HepG2 (cell line): ENCODE data around the gene SMARCE1. TPM values are rescaled to one million over a fixed set of nuclear protein-coding genes. Genes with fewer than 3 reads are reported as not detected.

Experiments
- CBFB ChIP-seq: sonication (generic); formaldehyde crosslinking; IDR thresholded peaks from 2 replicates; pipeline ENCODE4 v1.4.0; 2020; ENCODE audit warnings: missing genetic modification reagents
- CC2D1A ChIP-seq: sonication (generic); formaldehyde crosslinking; IDR thresholded peaks from 2 replicates; pipeline ENCODE4 v1.8.1; 2023; ENCODE audit warnings: mild to moderate bottlenecking, missing genetic modification reagents
- CREBL2 ChIP-seq: sonication (generic); formaldehyde crosslinking; IDR thresholded peaks from 2 replicates; pipeline ENCODE4 v1.8.1; 2023; ENCODE audit warnings: missing genetic modification reagents, mild to moderate bottlenecking, borderline replicate concordance
- FOXK1 ChIP-seq: sonication (generic); formaldehyde crosslinking; IDR thresholded peaks from 2 replicates; pipeline ENCODE4 v1.4.0; 2020; ENCODE audit warnings: low read depth, missing genetic modification reagents, borderline replicate concordance
- GMEB2 ChIP-seq: IDR thresholded peaks from 2 replicates; pipeline ENCODE4 v1.6.1; 2016; ENCODE audit warnings: missing biosample characterization, missing genetic modification reagents, low read depth
- KMT2B ChIP-seq: IDR thresholded peaks from 2 replicates; pipeline ENCODE4 v1.6.1; 2016; ENCODE audit warnings: missing genetic modification reagents, missing compliant biosample characterization
- MAF1 ChIP-seq: sonication (generic); formaldehyde crosslinking; IDR thresholded peaks from 2 replicates; pipeline ENCODE4 v1.5.0; 2020; ENCODE audit warnings: missing genetic modification reagents, borderline replicate concordance
- MXI1 ChIP-seq: IDR thresholded peaks from 3 replicates; pipeline ENCODE4 v1.6.1; 2012; ENCODE audit warnings: low read depth, low read length, inconsistent platforms, borderline replicate concordance
- NPAS2 ChIP-seq: sonication (generic); formaldehyde crosslinking; IDR thresholded peaks from 2 replicates; pipeline ENCODE4 v1.8.0; 2022; ENCODE audit warnings: mild to moderate bottlenecking, missing genetic modification reagents, borderline replicate concordance
- PLSCR1 ChIP-seq: sonication (generic); formaldehyde crosslinking; IDR thresholded peaks from 2 replicates; pipeline ENCODE4 v1.5.0; 2020; ENCODE audit warnings: missing genetic modification reagents, mild to moderate bottlenecking, borderline replicate concordance
- RAD51 ChIP-seq: fragments of 450-650 bp; IDR thresholded peaks from 2 replicates; pipeline ENCODE4 v1.6.1; 2016; ENCODE audit warnings: borderline replicate concordance
- RBM22 ChIP-seq: fragments of 200-400 bp; formaldehyde crosslinking; optimal IDR thresholded peaks from 2 replicates; pipeline ENCODE3; 2017; ENCODE audit warnings: mild to moderate bottlenecking, low read length, moderate library complexity
- SATB2 ChIP-seq: sonication (generic); formaldehyde crosslinking; IDR thresholded peaks from 2 replicates; pipeline ENCODE4 v1.5.0; 2020; ENCODE audit warnings: missing genetic modification reagents
- SP140L ChIP-seq: sonication (generic); formaldehyde crosslinking; IDR thresholded peaks from 2 replicates; pipeline ENCODE4 v1.4.0; 2020; ENCODE audit warnings: missing genetic modification reagents, borderline replicate concordance
- THAP11 ChIP-seq: IDR thresholded peaks from 2 replicates; pipeline ENCODE4 v1.6.1; 2016; ENCODE audit warnings: missing biosample characterization, missing genetic modification reagents
- TRIM22 ChIP-seq: fragments of 450-650 bp; IDR thresholded peaks from 2 replicates; pipeline ENCODE4 v1.6.1; 2017
- YEATS2 ChIP-seq: sonication (generic); formaldehyde crosslinking; IDR thresholded peaks from 2 replicates; pipeline ENCODE4 v1.4.0; 2020; ENCODE audit warnings: missing genetic modification reagents, borderline replicate concordance
- ZBTB10 ChIP-seq: sonication (generic); formaldehyde crosslinking; IDR thresholded peaks from 2 replicates; pipeline ENCODE4 v1.4.0; 2020; ENCODE audit warnings: missing genetic modification reagents, borderline replicate concordance
- ZNF382 ChIP-seq: sonication (generic); formaldehyde crosslinking; IDR thresholded peaks from 2 replicates; pipeline ENCODE4 v1.5.0; 2020; ENCODE audit warnings: missing genetic modification reagents, mild to moderate bottlenecking, borderline replicate concordance
- ZNF562 ChIP-seq: sonication (generic); formaldehyde crosslinking; IDR thresholded peaks from 2 replicates; pipeline ENCODE4 v1.8.0; 2022; ENCODE audit warnings: missing genetic modification reagents, borderline replicate concordance
- ZNF607 ChIP-seq: sonication (generic); formaldehyde crosslinking; IDR thresholded peaks from 2 replicates; pipeline ENCODE4 v1.5.1; 2020; ENCODE audit warnings: missing genetic modification reagents, mild to moderate bottlenecking, borderline replicate concordance
- polyA plus RNA-seq, 8 experiments: library from polyadenylated mRNA; depleted of rRNA in 3 of 8; stranded (reverse) in 7 of 8; unstranded in 1 of 8; fragments of >200 nt; fragmentation: Illumina TruSeq in 4 of 8; extraction: Trizol in 4 of 8; gene quantifications; 2 replicates each; pipeline versions ENCODE4 v1.2.1 to v1.2.3, GENCODE V29; 2011 to 2016; ENCODE audit warnings: low read depth in 4 of 8, missing spikeins in 1 of 8, mixed read lengths in 1 of 8; ENCODE audit not compliant: insufficient read depth in 1 of 8
- total RNA-seq, 5 experiments: library from RNA; depleted of rRNA; stranded (reverse); fragments of >200 nt; fragmentation: Illumina TruSeq; extraction: Trizol; gene quantifications; 2 replicates each; pipeline ENCODE4 v1.2.3, GENCODE V29; 2016; ENCODE audit warnings: low read depth in 1 of 5

The SMARCE1 gene
- total and polyA plus RNA-seq, 2 of the 13 experiments (the other 11 are each of a cell fraction or from before 2014, with no cell fraction given) = 43.5 to 127 TPM

- TF ChIP-seq MAF1 (CRISPR knock-in tag) (no peak; the same call in 1 of the 2 replicates), TRIM22 (no peak), CC2D1A (CRISPR knock-in tag) (no peak), MXI1 (no peak), NPAS2 (CRISPR knock-in tag) (no peak), RBM22 (no peak), CBFB (no peak), ZNF382 (CRISPR knock-in tag) (peak; percentile 56; the same call in 1 of the 2 replicates), KMT2B (CRISPR knock-in tag) (peak; percentile 96), CREBL2 (0 out of 2 replicates have a peak, but pooled peaks have one; percentile 82), SP140L (CRISPR knock-in tag) (peak; percentile 48; the same call in 1 of the 2 replicates), ZBTB10 (CRISPR knock-in tag) (no peak; the same call in 1 of the 2 replicates), SATB2 (CRISPR knock-in tag) (peak; percentile 90), GMEB2 (CRISPR knock-in tag) (no peak), YEATS2 (CRISPR knock-in tag) (peak; percentile 90), THAP11 (CRISPR knock-in tag) (peak; percentile 82), RAD51 (no peak), FOXK1 (CRISPR knock-in tag) (no peak), ZNF562 (CRISPR knock-in tag) (no peak), PLSCR1 (CRISPR knock-in tag) (no peak), ZNF607 (0 out of 2 replicates have a peak, but pooled peaks have one; percentile 13)
These were observed at the start of gene SMARCE1 (continued) for GRCh38 chr17:40647624-40648383.
